22Rv1 (cell line): ENCODE results near the gene JKAMP.

ENCODE experiments used
- CTCF ChIP-seq: fragments of 450-650 bp; IDR thresholded peaks from 2 replicates; pipeline ENCODE4 v1.5.1; 2017; ENCODE audit warnings: mild to moderate bottlenecking
- ZFX ChIP-seq: fragments of 450-650 bp; IDR thresholded peaks from 2 replicates; pipeline ENCODE4 v1.6.1; 2017; ENCODE audit warnings: antibody characterized with exemption, borderline replicate concordance

- TF ChIP-seq CTCF (no peak), ZFX (no peak)
Measured at GRCh38 chr14:59458486-59458885, 25.8 kb upstream of the JKAMP start.
